ENCODE data around the gene TP73.
A peak's percentile ranks its signal among the peaks of the same experiment; 100 is the strongest.

Gene TP73

DNA sequence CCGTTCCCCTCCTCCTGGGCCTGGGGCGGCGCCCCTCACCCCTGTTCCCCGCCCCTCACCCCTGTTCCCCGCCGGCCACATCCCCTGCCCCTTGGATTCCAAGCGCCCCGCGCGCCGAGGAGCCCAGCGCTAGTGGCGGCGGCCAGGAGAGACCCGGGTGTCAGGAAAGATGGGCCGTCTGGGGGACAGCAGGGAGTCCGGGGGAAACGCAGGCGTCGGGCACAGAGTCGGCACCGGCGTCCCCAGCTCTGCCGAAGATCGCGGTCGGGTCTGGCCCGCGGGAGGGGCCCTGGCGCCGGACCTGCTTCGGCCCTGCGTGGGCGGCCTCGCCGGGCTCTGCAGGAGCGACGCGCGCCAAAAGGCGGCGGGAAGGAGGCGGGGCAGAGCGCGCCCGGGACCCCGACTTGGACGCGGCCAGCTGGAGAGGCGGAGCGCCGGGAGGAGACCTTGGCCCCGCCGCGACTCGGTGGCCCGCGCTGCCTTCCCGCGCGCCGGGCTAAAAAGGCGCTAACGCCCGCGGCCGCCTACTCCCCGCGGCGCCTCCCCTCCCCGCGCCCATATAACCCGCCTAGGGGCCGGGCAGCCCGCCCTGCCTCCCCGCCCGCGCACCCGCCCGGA is at the start of gene TP73:
Gene TP73, plus strand, starts transcription at position 587 of the 618 bp plus-strand sequence. CDS start 29,850 bp downstream, outside the sequence.
- no peak for DNase-seq

DNA sequence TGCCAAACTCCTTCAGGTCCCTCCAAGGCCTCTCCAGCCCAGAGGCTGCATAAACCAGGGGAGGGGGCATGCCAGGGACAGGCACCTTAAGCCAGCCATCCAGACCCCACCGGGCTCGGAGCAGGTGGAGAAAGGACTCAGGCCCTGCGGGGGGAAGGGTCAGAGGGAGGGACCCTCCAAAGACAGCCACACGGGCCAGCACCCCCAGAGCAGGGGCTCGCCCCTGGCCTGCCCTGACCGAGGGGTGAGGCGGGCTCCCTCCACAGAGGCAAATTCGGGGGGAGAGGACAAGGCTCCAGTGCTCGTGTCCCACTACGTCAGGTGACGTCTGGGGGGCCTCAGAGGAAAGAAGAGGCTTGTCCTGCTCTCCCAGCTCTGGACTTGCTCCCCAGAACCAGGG is 49.2 kb upstream of the TP73 start:
- no peak for DNase-seq

DNA sequence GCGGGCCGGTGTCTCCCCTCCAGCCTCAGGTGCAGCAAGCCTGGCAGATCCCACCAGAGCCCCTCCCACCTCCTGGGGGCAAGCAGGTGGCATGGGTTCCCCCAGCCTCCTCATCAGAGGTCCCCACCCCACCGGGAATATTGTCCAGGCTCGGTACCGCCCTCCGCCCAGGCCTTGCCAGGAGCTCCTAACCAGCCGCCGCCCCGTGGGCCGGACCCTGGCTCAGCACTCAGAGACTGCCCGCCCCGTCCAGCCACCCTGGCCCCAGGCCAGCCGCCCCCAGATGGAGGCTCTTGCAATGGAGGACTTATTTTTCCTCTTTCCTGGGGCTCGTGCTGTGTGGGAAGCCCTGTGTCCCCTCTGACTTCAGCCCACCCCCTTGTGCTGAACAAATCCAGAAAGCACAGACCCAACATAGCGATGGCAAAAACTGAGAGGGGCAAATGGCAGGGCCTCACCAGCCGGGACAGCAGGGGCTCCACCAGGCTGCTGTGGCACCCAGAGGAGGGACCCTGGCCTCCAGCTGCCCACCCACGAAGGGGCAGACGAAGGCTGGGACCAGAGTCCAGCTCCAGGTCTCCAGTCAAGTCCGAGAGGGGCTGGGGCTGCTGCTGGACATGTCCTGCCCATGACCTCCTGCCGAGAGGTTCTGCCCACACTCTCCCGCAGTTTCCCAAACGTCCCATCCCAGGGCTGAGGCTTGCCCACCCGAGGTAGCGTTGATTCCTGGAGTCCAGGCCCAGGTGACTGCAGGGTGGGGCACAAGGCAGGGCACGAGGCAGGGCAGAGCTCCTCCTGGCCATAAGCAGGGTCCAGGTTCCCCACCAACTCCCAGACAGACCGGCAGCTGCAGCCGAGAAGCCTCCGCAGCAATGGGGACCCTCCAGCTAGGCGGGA is 48.5 kb upstream of the TP73 start:
- DNase-seq: no peak

DNA sequence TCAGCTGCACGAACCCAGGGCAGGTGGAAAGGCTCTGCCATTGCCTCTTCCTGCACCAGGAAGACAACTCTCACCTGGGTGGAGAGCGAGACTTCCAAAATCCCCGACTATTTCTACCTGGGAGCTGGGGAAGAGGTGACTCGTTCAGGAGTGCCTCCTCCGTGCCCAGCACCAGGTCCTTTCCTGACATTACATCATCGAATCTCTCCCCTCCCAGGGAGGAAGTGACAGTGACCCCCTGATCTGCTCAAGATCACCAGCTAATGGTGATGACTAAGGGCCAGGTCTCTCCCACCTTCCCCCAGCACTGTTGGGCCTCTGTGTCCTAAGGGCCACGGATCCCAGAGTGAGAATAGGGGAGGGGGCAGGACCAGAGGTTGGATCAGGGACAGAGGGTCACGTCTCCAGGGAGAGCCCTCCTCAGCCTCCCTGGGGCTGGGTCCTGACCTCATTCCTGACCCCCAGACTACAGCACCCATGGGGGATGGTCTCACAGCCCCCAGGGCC is 47.8 kb upstream of the TP73 start:
- DNase-seq: no peak

DNA sequence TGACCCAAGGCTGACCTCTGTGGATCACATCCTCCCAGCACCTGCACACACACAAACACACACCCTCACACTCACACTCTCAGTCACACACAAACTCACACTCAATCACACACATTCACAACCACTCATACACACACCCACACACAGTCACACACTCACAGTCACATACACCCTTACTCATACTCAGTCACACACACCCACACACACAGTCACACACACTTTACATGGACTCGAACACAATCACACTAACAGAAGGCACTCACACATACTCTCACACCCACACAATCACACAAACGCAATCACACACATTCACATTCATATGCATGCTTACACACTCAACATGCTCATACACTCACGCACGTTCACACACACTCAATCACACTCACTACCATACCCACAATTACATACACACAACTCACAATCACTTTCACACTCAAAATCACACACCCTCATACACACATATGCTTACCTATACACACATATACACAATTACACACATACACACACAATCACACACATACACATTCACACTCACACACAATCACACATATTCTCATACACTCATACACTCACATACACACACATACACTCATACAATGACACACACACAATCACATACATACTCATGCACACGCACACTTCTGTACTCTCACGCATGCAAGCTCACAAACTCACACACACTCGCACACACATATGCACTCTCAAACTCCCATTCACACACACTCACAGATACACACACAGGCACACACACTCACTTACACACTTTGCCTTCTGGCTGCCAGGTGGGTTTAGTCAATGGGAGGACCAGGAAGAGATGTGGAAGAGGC is 47.1 kb upstream of the TP73 start:
- DNase-seq: no peak

DNA sequence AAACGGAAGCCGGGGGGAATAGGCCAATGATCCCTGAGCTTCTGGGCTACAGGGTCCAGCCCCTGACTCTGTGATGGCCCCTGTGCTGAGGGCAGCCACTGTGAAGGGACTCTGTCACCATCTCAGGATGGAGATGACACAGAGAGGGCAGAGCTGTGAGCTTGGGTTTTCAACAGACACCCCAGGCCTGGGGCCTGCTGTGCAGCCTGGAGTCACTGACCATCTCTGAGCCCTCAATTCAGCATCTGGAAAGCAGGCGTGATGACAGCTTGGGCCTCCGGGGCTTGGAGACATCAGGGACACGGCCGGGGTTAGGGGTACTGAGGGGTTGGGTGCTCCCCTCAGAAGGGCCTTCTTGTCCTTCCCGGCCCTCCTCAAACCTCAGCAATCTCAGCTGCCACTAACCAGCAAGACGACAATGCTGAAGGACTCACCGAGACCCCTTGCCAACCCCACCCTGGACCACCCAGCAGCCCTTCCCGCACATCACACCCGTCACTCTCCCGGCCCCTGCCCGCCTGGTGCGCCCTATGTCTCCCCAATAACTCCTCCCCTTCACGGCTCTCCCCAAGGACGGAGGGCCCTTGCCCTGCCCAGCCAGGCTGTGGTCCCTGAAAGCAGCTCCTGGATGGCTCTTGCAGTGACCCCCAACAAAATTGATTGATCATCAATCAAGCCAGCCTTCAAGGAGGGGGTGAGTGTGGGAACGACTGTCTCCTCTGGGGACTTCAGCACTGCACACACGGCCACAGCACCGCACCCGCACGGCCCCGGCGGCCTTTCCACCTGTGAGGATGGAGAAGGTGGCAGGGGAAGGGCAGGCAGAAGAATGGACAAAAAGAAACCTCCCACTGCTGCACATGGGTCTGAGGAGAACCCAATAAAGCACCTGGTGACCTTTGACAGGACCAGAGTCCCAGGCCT is 45.3 kb upstream of the TP73 start:
- no peak for DNase-seq

DNA sequence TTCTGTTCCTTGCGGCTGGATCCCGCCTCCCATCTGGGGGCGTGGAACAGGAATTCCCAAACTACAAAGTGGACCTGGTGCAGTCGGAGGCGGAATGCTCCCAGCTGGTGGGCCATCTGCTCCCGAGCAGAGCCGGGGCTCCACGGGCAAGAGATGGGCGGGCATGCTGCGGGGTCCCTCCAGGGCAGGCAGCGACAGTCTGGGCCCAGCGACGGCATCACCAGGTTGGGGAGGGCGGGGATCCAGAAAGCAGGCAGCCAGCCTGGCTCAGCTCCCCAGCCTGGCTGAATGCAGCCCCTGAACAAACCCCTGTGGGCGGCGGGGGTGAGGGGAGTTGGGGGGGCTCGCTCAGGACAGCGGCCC is 44.6 kb upstream of the TP73 start:
- no peak for DNase-seq

DNA sequence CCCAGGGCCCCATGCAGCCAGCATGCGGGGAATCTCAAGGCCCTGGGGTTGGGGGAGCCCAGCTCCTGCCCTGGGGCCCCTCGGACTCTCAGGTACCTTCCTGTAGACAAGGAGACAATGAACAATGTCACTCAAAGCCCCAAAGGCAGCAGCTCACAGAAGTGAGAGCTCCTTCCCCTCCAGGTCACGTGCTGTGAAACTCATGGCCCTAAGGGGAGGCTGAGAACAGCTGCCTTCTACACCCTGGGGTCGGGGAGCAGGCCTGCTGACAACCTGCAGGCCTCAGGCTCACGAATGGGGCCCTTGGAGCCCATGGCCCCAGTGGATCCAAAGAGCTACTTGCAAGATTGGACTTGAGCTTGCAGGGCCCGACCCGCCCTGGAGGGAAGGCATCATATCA is 44.2 kb upstream of the TP73 start:
- no peak for DNase-seq

DNA sequence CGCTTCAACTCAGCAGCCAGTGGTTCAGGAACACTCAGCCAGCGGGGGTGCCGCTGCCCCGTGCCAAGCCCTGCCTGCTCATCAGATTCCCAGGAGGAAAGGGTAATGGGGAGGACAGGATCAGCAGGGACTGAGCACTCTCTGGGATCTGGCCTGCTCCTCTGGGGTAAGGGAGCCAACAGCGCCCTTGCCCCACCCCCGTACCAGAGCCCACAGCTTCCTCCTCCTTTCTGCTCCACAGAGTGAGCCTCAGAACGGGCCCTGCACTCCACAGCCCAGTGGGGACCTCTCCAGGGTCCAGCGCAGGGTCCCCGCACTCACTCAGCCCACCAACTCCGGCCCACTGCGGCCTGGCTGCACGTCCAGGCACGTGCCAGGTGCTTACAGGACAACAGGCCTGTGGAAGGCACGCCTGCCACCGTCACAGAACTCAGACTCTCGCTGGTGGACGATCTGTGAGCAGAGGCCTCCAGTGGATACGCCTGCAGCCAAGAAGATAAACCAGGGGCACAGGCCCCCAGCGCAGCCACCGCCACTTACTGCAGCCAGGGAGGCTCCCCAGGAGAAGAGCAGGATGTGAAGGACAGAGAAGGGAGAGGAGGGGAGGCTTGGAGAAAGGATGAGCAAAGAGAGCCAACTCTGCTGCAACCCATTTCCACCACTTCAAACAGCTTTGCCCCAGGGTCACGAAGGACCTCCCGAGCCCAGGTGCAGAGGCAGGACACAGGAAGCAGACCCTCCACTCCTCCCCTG is 43.1 kb upstream of the TP73 start:
- no peak for DNase-seq

DNA sequence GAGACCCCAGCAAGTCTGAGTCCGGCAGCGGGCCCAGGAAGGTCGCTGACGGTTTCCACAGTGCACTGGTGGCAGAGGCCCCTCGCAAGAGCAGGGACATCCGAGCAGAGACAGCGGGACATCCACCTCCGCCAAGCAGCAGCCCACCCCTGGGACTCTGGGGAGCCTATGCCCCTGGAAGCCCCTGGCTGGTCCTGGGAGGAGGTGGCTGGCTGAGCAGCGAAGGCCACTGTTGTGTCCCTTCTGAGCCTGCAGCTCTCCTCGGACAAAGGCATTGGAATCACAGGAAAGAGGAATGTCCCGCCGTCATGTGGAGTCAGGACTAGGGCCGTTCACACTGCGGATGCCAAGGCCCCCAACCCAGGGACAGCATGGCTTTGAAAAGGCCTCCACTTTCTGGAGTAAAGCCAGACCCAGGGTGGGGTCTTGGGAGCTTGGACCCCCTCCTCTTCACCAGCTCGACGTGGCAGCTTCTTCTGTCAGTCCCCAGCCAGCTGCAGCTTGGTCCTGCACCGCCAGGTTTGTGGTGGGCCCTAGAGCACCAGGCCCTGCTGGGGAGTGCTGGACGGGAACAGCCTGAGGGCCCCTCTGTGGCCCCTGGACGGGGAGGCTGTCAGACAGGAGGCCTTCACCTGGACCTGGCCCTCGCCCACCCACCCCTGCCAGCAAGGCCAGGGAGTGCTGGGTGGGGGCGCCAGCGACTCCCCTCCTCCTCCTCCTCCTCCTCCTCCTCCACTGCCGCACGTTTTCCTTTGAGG is 42.4 kb upstream of the TP73 start:
- no peak for DNase-seq

DNA sequence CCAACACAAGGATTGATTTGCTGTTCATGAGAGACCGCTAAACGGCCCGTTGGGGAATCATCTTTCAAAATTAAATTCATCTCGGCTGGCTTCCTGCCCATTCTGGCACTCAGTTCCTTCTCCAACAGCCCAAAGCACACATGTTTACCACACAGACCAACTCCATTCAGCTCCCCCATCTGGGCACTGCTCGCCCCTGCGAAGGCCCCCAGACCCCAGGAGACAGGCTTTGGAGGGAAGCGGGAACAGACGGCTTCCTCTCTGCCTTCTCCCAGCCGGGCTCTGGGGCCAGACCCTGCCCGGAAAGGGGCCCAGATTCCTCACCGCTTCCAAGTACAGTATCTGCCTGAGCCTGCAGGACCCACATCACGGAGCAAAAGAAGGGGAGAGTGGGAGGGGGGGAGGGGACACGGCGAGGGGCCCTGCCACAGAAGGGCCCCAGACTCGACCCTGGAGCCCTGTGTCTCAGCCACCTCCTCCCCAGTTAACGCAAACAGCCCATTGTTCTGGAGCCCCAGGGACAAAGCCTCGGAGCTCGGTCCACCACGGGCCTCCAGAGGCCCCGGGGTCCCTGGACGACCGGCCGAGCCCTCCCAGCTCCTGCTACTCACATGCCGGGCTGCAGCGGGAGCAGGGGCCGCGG is 41.7 kb upstream of the TP73 start:
- no peak for DNase-seq

DNA sequence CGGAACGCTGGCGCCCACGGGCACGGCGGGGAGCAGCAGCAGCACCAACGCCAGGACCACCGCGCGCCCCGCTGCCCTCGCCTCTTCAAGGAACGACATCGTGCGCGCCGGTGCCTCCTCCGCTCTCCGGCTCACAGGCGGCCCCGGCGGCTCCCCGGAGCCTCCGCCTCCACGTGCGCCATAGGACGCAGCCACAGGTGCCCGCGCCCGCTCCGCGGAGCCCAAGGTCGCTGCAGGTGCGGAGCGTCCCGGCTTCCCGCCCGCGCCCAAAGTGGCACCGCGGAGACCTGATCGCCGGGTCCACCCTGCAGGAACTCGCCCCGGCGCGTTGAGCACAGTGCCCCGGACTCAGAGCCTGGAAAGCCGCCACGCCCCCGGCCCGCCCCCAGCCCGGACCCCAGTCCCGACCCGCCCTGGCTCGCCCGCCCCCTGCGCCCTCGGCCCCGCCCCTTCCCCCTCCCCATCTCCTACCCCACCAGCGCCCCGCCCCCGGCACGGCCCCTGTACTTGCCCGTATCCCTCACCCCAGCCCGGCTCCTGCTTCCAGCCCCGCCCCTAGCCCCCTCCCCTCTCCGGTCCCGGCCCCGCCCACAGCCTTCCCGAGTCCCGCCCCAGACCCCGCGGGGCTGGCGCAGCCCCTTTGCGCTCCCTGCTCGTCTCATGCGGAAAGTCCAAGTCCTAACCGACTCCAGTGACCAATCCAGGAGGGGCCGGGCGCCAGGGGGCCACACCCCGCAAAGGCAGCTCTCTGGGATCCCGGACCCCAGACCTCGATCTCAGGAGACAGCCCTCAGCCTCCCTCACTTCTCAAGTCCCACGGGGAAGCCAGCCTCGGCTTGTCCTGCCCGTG is 40.9 kb upstream of the TP73 start, which contains the start of gene MEGF6:
Gene MEGF6, minus strand, starts transcription at position 339 of the 850 bp plus-strand sequence. Its CDS starts 240 bp downstream, at position 99.
- DNase-seq: peak; percentile 77

DNA sequence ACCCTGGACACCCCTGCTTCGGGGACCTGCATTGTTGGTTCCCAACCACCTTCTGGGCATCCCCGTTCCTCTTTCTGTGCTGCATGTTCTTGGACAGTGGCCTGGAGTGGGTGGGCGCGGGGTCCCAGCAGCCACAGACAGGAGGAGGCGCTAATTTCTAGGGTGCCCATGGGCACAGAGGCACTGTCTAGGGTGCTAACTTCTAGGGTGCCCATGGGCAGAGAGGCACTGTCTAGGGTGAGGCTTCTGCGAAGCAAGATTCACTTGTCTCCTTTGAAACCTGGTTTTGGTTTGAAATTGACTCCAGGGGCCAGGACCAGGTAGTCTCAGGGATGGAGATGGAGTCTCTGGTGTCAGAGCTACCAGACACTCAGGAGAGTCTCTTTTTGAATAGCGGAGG is 40.2 kb upstream of the TP73 start:
- DNase-seq: no peak

DNA sequence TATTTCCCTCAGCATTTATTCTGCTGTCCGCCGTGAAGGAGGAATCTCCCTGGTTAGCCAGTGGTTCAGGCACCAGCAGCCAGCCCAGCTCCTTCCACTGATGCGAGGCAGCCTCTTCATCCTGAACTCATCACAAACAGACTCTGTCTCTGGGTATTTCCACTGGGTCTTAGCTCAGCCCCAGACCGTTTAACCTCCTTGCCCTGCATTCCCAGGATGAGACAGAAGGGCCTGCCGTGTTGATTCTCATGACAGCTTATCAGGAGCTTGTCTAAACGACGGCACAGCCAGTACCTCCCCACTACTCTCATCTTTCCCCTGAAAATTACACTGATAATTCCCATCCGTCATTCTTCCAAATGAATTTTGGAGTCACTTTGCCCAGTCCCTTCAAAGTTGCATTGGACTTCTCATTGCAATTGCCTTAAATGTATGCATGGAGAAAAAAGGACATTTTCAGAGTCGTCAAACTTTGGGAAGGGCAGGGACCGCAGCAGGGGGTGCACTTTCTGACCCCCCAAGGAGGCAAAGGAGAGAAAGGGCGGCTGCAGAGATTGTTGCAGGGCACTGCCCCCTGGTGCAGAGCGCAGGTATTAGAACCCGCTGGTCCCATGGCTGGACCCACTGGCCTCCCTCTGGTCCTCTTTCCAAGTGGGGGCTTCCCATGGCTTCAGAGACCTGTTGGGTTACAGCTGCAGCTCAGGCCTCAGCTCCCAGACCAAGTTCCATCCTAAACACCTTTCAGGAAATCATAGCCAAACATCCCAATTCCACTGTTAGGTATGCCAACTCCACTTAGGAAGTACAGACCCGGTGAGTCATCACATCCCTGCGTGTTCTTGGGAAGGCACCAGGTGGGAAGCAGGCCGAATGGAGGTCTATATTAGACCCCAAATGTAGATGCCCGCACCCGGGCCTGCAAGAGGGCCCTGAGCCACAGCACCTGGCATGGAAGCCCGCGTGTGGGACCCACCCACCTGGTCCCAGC is 37.3 kb upstream of the TP73 start:
- DNase-seq: no peak

DNA sequence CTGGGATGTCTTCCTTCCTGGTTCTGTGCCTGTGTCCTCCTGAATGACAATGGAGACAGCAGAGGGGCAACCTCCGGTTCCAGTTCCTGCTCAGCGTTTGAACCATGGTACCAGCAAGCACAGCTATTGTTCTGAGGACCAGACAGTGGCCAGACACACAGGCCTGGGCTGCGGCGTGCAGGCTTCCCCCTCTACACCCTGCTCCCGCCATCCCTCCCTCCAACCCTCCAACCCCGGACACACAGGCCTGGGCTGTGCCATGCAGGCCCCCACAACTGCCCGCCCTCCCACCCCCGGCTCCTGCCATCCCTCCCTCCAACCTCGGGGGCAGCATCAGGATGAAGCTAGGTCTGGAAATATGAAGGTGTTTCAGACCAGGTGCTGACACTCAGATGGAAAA is 35.5 kb upstream of the TP73 start:
- DNase-seq: no peak

DNA sequence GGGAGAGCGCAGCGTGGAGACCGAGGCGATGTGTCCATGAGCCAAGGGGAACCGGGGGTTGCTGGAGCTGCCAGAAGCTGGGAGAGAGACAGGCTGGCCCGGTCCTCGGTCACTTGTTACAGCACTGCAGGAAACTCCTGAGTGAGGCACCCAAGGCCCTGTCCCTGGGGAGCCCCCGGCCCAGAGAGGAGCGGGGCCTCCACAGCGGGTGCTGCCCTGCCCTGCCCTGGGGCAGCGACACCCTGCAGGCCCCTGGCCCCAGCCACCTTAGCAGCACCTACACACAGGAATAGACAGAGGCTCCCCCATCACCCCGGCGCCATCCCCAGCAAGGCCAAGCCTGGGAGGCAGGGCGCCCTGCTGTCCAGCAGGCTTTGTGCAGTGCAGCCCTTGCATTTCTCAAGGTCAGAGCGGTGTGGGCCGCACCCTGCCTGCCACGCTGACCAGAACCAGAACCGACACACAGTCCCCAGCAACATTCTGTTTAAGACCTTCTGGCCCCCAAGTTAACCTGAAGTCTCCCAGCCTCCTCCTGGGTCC is 34.4 kb upstream of the TP73 start:
- no peak for DNase-seq

DNA sequence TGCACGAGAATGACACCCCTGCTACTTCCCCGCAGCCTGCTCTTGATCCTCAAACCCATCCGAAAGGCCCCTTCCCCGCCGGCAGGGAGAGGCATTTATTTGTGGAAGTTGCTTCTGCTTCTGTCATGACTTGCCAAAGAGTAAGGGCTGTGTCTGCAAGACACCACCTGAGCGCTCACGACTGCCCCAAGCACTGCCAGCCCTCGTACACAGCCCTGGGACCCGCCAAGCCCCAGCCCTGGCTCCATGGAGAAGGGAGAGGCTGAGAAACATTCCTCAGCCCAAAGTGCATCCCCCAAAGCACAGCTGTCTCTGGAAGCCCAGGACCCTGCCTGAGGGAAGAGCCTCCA is 33.8 kb upstream of the TP73 start:
- no peak for DNase-seq
